Measurements from ENCODE around the gene ARID3B.
A peak's percentile ranks its signal among the peaks of the same experiment; 100 is the strongest.
"Not testable (repeated sequence)": the region's sequence is repeated elsewhere in the genome, so short reads cannot be mapped to it uniquely, and the experiment has no call there.

Gene ARID3B

GRCh38 chr15:74539521-74539920 lies 1.5 kb upstream of the ARID3B start:
- DNase-seq: not testable (repeated sequence)

GRCh38 chr15:74540161-74540760 lies 759 bp upstream of the ARID3B start:
- DNase-seq: peak; percentile 62

- DNase-seq: peak; percentile 57
These were observed 610 bp downstream of the ARID3B start for GRCh38 chr15:74541494-74542165.

- no peak for DNase-seq
These were observed 1.4 kb downstream of the ARID3B start for GRCh38 chr15:74542166-74543042.

GRCh38 chr15:74543043-74543422 lies 2.0 kb downstream of the ARID3B start:
- no peak for DNase-seq

- no peak for DNase-seq
These were observed 2.6 kb downstream of the ARID3B start for GRCh38 chr15:74543583-74543982.

- DNase-seq: no peak
These were observed 4.1 kb downstream of the ARID3B start for GRCh38 chr15:74545086-74545485.

GRCh38 chr15:74545776-74546656 lies 5.0 kb downstream of the ARID3B start:
- DNase-seq: peak; percentile 99

GRCh38 chr15:74547616-74548015 lies 6.6 kb downstream of the ARID3B start:
- DNase-seq: no peak

GRCh38 chr15:74548241-74548640 lies 7.2 kb downstream of the ARID3B start:
- no peak for DNase-seq

- DNase-seq: no peak
These were observed 8.8 kb downstream of the ARID3B start for GRCh38 chr15:74549816-74550215.

- DNase-seq: no peak
These were observed 10.7 kb downstream of the ARID3B start for GRCh38 chr15:74551714-74552113.

GRCh38 chr15:74552773-74553441 lies 11.9 kb downstream of the ARID3B start:
- no peak for DNase-seq

- no peak for DNase-seq
These were observed 14.2 kb downstream of the ARID3B start for GRCh38 chr15:74555192-74555591.

GRCh38 chr15:74558706-74559105 lies 17.7 kb downstream of the ARID3B start:
- DNase-seq: no peak

- DNase-seq: no peak
These were observed 22.4 kb downstream of the ARID3B start for GRCh38 chr15:74563442-74563841.

GRCh38 chr15:74564182-74564581 lies 23.2 kb downstream of the ARID3B start:
- no peak for DNase-seq

GRCh38 chr15:74565381-74566085 lies 24.5 kb downstream of the ARID3B start:
- DNase-seq: no peak

GRCh38 chr15:74568594-74568993 lies 27.6 kb downstream of the ARID3B start:
- no peak for DNase-seq

GRCh38 chr15:74569731-74570070 lies 28.7 kb downstream of the ARID3B start:
- no peak for DNase-seq

- no peak for DNase-seq
These were observed 30.2 kb downstream of the ARID3B start for GRCh38 chr15:74571191-74571590.

GRCh38 chr15:74573987-74574386 lies 33.0 kb downstream of the ARID3B start:
- peak; percentile 48 for DNase-seq

Data from EL (cell line).